Neural cell (in vitro differentiated cells): ENCODE measurements around the gene HS1BP3.

Source experiments
- CTCF ChIP-seq: fragments of 450-650 bp; IDR thresholded peaks from 2 replicates; pipeline ENCODE4 v1.5.1; 2014; ENCODE audit warnings: antibody characterized with exemption, mild to moderate bottlenecking, moderate library complexity; ENCODE audit not compliant: poor library complexity, severe bottlenecking
- EZH2 ChIP-seq: fragments of 200-600, 300-800 bp; shearing (Covaris generic), sonication (generic); IDR thresholded peaks from 2 replicates; pipeline ENCODE4 v1.6.1; 2014; ENCODE audit warnings: antibody characterized with exemption, low read length, borderline replicate concordance, mild to moderate bottlenecking; ENCODE audit not compliant: insufficient read depth, poor library complexity, severe bottlenecking
- RAD21 ChIP-seq: fragments of 450-650 bp; conservative IDR thresholded peaks from 2 replicates; pipeline ENCODE4 v1.6.1; 2014; ENCODE audit warnings: antibody characterized with exemption, mild to moderate bottlenecking, moderate library complexity
- SMC3 ChIP-seq: fragments of 450-650 bp; conservative IDR thresholded peaks from 2 replicates; pipeline ENCODE4 v1.6.1; 2014; ENCODE audit warnings: antibody characterized with exemption, mild to moderate bottlenecking, moderate library complexity; ENCODE audit not compliant: poor library complexity

GRCh38 chr2:20677301-20678085, 26.6 kb upstream of the HS1BP3 start:
- TF ChIP-seq RAD21 (no peak), CTCF (no peak), SMC3 (no peak), EZH2 (no peak)
